HepG2 (cell line): ENCODE results near the gene ARHGAP19. TPM values are rescaled to one million over a fixed set of nuclear protein-coding genes. Genes with fewer than 3 reads are reported as not detected.

Experiments
- ELF3 ChIP-seq: IDR thresholded peaks from 2 replicates; pipeline ENCODE4 v1.6.1; 2016; ENCODE audit warnings: missing genetic modification reagents, missing compliant biosample characterization
- GFI1 ChIP-seq: sonication (generic); formaldehyde crosslinking; IDR thresholded peaks from 2 replicates; pipeline ENCODE4 v1.5.0; 2020; ENCODE audit warnings: missing genetic modification reagents, mild to moderate bottlenecking, borderline replicate concordance
- MAFF ChIP-seq: IDR thresholded peaks from 2 replicates; pipeline ENCODE4 v1.6.1; 2011; ENCODE audit warnings: low read depth, low read length, improper control_type of control experiment
- NFE2L1 ChIP-seq: sonication (generic); formaldehyde crosslinking; IDR thresholded peaks from 2 replicates; pipeline ENCODE4 v1.4.0; 2020; ENCODE audit warnings: missing genetic modification reagents, mild to moderate bottlenecking, borderline replicate concordance
- PHF21A ChIP-seq: sonication (generic); formaldehyde crosslinking; IDR thresholded peaks from 2 replicates; pipeline ENCODE4 v1.5.0; 2020; ENCODE audit warnings: mild to moderate bottlenecking, missing genetic modification reagents
- RXRB ChIP-seq: IDR thresholded peaks from 2 replicates; pipeline ENCODE4 v1.6.1; 2016; ENCODE audit warnings: borderline replicate concordance, missing genetic modification reagents, missing compliant biosample characterization
- SP4 ChIP-seq: sonication (generic); formaldehyde crosslinking; IDR thresholded peaks from 2 replicates; pipeline ENCODE4 v1.8.1; 2023; ENCODE audit warnings: mild to moderate bottlenecking, missing genetic modification reagents
- ZKSCAN5 ChIP-seq: sonication (generic); formaldehyde crosslinking; IDR thresholded peaks from 2 replicates; pipeline ENCODE4 v1.5.1; 2020; ENCODE audit warnings: mild to moderate bottlenecking, missing genetic modification reagents
- ZKSCAN8 ChIP-seq: IDR thresholded peaks from 2 replicates; pipeline ENCODE4 v1.6.1; 2016; ENCODE audit warnings: borderline replicate concordance, missing genetic modification reagents, missing compliant biosample characterization
- ZMYM4 ChIP-seq: sonication (generic); formaldehyde crosslinking; IDR thresholded peaks from 2 replicates; pipeline ENCODE4 v1.8.1; 2023; ENCODE audit warnings: mild to moderate bottlenecking, missing genetic modification reagents
- ZNF335 ChIP-seq: sonication (generic); formaldehyde crosslinking; IDR thresholded peaks from 2 replicates; pipeline ENCODE4 v1.4.0; 2020; ENCODE audit warnings: missing genetic modification reagents
- ZNF383 ChIP-seq: sonication (generic); formaldehyde crosslinking; IDR thresholded peaks from 2 replicates; pipeline ENCODE4 v1.4.0; 2020; ENCODE audit warnings: missing genetic modification reagents, mild to moderate bottlenecking, borderline replicate concordance
- ZSCAN30 ChIP-seq: sonication (generic); formaldehyde crosslinking; IDR thresholded peaks from 2 replicates; pipeline ENCODE4 v1.5.0; 2020; ENCODE audit warnings: mild to moderate bottlenecking, missing genetic modification reagents
- polyA plus RNA-seq, 8 experiments: library from polyadenylated mRNA; depleted of rRNA in 3 of 8; stranded (reverse) in 7 of 8; unstranded in 1 of 8; fragments of >200 nt; fragmentation: Illumina TruSeq in 4 of 8; extraction: Trizol in 4 of 8; gene quantifications; 2 replicates each; pipeline versions ENCODE4 v1.2.1 to v1.2.3, GENCODE V29; 2011 to 2016; ENCODE audit warnings: low read depth in 4 of 8, missing spikeins in 1 of 8, mixed read lengths in 1 of 8; ENCODE audit not compliant: insufficient read depth in 1 of 8
- total RNA-seq, 5 experiments: library from RNA; depleted of rRNA; stranded (reverse); fragments of >200 nt; fragmentation: Illumina TruSeq; extraction: Trizol; gene quantifications; 2 replicates each; pipeline ENCODE4 v1.2.3, GENCODE V29; 2016; ENCODE audit warnings: low read depth in 1 of 5
- TF ChIP-seq, protein P1 (sequence below): sonication (generic); formaldehyde crosslinking; IDR thresholded peaks from 2 replicates; pipeline ENCODE4 v1.9.0; 2021; ENCODE audit warnings: missing genetic modification reagents, borderline replicate concordance
- TF ChIP-seq, protein P2 (sequence below): sonication (generic); formaldehyde crosslinking; conservative IDR thresholded peaks from 2 replicates; pipeline ENCODE4 v1.4.0; 2020; ENCODE audit warnings: mild to moderate bottlenecking, missing genetic modification reagents, moderate library complexity
- TF ChIP-seq, protein P3 (sequence below): sonication (generic); formaldehyde crosslinking; IDR thresholded peaks from 2 replicates; pipeline ENCODE4 v1.4.0; 2020; ENCODE audit warnings: missing genetic modification reagents
- TF ChIP-seq, protein P4 (sequence below): sonication (generic); formaldehyde crosslinking; IDR thresholded peaks from 2 replicates; pipeline ENCODE4 v1.8.1; 2023; ENCODE audit warnings: mild to moderate bottlenecking, missing genetic modification reagents, borderline replicate concordance

Gene ARHGAP19
- total and polyA plus RNA-seq, 2 of the 13 experiments (the other 11 are each of a cell fraction or from before 2014, with no cell fraction given), result 7.6 to 10.0 TPM

DNA sequence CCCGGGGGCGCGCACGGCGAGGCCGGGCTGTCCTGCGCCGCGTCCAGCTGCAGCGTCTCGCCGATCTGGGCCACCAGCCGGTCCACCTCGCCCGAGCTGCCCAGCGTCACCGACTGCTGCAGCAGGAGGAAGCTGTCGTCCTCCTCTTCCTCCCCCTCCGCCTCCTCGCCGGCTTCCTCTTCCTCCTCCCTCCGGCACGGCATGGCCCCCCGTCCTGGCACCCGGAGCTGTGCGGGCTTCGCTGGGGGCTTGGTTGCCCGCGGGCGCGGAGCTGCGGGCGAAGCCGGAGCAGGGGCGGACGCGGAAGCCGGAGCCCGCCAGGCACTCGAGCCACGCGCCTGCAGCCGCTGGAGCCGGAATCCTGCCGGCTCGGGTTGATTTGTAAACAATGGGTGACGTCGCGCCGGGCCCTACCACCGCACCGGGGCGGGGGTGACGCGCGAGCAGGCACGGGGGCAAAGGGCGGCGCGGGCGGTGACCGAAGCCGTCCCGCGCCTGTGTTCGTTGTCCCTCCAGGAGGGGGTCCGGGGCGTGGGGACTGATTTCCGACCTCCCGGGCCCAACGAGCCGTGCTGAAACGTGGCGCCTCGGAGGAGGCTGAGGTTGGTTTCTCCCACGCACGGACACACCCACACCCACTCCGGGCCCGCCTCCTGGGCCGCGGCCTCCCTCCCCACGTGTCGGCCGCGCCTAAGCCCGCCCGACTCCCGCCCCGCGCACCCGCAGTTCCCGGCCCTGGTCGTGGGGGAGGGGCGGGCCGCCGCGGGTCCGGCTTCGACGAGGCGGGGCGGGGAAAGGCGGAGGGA, 42.1 kb upstream of the ARHGAP19 start, which contains the start of gene FRAT2 (continued):
- TF ChIP-seq, protein P1, sequence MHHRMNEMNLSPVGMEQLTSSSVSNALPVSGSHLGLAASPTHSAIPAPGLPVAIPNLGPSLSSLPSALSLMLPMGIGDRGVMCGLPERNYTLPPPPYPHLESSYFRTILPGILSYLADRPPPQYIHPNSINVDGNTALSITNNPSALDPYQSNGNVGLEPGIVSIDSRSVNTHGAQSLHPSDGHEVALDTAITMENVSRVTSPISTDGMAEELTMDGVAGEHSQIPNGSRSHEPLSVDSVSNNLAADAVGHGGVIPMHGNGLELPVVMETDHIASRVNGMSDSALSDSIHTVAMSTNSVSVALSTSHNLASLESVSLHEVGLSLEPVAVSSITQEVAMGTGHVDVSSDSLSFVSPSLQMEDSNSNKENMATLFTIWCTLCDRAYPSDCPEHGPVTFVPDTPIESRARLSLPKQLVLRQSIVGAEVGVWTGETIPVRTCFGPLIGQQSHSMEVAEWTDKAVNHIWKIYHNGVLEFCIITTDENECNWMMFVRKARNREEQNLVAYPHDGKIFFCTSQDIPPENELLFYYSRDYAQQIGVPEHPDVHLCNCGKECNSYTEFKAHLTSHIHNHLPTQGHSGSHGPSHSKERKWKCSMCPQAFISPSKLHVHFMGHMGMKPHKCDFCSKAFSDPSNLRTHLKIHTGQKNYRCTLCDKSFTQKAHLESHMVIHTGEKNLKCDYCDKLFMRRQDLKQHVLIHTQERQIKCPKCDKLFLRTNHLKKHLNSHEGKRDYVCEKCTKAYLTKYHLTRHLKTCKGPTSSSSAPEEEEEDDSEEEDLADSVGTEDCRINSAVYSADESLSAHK (CRISPR knock-in tag), result no peak
- TF ChIP-seq, protein P2, sequence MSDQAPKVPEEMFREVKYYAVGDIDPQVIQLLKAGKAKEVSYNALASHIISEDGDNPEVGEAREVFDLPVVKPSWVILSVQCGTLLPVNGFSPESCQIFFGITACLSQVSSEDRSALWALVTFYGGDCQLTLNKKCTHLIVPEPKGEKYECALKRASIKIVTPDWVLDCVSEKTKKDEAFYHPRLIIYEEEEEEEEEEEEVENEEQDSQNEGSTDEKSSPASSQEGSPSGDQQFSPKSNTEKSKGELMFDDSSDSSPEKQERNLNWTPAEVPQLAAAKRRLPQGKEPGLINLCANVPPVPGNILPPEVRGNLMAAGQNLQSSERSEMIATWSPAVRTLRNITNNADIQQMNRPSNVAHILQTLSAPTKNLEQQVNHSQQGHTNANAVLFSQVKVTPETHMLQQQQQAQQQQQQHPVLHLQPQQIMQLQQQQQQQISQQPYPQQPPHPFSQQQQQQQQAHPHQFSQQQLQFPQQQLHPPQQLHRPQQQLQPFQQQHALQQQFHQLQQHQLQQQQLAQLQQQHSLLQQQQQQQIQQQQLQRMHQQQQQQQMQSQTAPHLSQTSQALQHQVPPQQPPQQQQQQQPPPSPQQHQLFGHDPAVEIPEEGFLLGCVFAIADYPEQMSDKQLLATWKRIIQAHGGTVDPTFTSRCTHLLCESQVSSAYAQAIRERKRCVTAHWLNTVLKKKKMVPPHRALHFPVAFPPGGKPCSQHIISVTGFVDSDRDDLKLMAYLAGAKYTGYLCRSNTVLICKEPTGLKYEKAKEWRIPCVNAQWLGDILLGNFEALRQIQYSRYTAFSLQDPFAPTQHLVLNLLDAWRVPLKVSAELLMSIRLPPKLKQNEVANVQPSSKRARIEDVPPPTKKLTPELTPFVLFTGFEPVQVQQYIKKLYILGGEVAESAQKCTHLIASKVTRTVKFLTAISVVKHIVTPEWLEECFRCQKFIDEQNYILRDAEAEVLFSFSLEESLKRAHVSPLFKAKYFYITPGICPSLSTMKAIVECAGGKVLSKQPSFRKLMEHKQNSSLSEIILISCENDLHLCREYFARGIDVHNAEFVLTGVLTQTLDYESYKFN, result peak; percentile 70
- TF ChIP-seq ZKSCAN5 (no peak), PHF21A (CRISPR knock-in tag) (no peak), ZNF335 (0 out of 2 replicates have a peak, but pooled peaks have one; percentile 24), ZMYM4 (CRISPR knock-in tag) (no peak; the same call in 1 of the 2 replicates), NFE2L1 (CRISPR knock-in tag) (no peak), RXRB (CRISPR knock-in tag) (no peak; the same call in 1 of the 2 replicates), ELF3 (CRISPR knock-in tag) (peak; percentile 48; the same call in 1 of the 2 replicates), ZNF383 (CRISPR knock-in tag) (peak; percentile 76; the same call in 1 of the 2 replicates), ZKSCAN8 (CRISPR knock-in tag) (no peak; the same call in 1 of the 2 replicates), MAFF (no peak), GFI1 (CRISPR knock-in tag) (peak; percentile 44), SP4 (CRISPR knock-in tag) (peak; percentile 88), ZSCAN30 (CRISPR knock-in tag) (no peak)
- TF ChIP-seq, protein P3, sequence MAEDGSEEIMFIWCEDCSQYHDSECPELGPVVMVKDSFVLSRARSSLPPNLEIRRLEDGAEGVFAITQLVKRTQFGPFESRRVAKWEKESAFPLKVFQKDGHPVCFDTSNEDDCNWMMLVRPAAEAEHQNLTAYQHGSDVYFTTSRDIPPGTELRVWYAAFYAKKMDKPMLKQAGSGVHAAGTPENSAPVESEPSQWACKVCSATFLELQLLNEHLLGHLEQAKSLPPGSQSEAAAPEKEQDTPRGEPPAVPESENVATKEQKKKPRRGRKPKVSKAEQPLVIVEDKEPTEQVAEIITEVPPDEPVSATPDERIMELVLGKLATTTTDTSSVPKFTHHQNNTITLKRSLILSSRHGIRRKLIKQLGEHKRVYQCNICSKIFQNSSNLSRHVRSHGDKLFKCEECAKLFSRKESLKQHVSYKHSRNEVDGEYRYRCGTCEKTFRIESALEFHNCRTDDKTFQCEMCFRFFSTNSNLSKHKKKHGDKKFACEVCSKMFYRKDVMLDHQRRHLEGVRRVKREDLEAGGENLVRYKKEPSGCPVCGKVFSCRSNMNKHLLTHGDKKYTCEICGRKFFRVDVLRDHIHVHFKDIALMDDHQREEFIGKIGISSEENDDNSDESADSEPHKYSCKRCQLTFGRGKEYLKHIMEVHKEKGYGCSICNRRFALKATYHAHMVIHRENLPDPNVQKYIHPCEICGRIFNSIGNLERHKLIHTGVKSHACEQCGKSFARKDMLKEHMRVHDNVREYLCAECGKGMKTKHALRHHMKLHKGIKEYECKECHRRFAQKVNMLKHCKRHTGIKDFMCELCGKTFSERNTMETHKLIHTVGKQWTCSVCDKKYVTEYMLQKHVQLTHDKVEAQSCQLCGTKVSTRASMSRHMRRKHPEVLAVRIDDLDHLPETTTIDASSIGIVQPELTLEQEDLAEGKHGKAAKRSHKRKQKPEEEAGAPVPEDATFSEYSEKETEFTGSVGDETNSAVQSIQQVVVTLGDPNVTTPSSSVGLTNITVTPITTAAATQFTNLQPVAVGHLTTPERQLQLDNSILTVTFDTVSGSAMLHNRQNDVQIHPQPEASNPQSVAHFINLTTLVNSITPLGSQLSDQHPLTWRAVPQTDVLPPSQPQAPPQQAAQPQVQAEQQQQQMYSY (CRISPR knock-in tag), result peak; percentile 57; the same call in 1 of the 2 replicates
- TF ChIP-seq, protein P4, sequence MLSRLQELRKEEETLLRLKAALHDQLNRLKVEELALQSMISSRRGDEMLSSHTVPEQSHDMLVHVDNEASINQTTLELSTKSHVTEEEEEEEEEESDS (CRISPR knock-in tag), result no peak
